ENCODE results near the gene ATP6V1G1.

- no peak for TF ChIP-seq BCL3 (CRISPR knock-in tag; IDR thresholded peaks at IDR 0.05)
- no peak for TF ChIP-seq JARID2 (CRISPR knock-in tag; IDR thresholded peaks at IDR 0.05; ENCODE audit: insufficient replicate concordance)
- TF ChIP-seq PHF5A (CRISPR knock-in tag; IDR thresholded peaks at IDR 0.05; ENCODE audit: low read depth, unreplicated experiment) = no peak
- TF ChIP-seq ZC3H4 (CRISPR knock-in tag; IDR thresholded peaks at IDR 0.05; ENCODE audit: borderline replicate concordance) = no peak
- TF ChIP-seq RFXAP (CRISPR knock-in tag; IDR thresholded peaks at IDR 0.05; ENCODE audit: borderline replicate concordance) = no peak
- no peak for TF ChIP-seq CTCF (CRISPR knock-in tag; IDR thresholded peaks at IDR 0.05)
- TF ChIP-seq ZNF264 (CRISPR knock-in tag; IDR thresholded peaks at IDR 0.05) = no peak
- TF ChIP-seq NKX3-1 (CRISPR knock-in tag; IDR thresholded peaks at IDR 0.05) = no peak
- no peak for TF ChIP-seq ZNF205 (CRISPR knock-in tag; IDR thresholded peaks at IDR 0.05)
- no peak for TF ChIP-seq ADNP (CRISPR knock-in tag; IDR thresholded peaks at IDR 0.05)
- TF ChIP-seq FOXJ3 (CRISPR knock-in tag; IDR thresholded peaks at IDR 0.05; ENCODE audit: borderline replicate concordance) = no peak
- TF ChIP-seq HMGXB4 (CRISPR knock-in tag; IDR thresholded peaks at IDR 0.05; ENCODE audit: borderline replicate concordance in 1 of 2, low read depth in 1 of 2) = no peak
Measured at GRCh38 chr9:114549697-114550330, 37.8 kb upstream of the ATP6V1G1 start.
